ENCODE measurements around the gene PCDH15.

Gene PCDH15

GRCh38 chr10:53836638-53837037 is 964.4 kb downstream of the PCDH15 start:
- DNase-seq, result no peak

DNA sequence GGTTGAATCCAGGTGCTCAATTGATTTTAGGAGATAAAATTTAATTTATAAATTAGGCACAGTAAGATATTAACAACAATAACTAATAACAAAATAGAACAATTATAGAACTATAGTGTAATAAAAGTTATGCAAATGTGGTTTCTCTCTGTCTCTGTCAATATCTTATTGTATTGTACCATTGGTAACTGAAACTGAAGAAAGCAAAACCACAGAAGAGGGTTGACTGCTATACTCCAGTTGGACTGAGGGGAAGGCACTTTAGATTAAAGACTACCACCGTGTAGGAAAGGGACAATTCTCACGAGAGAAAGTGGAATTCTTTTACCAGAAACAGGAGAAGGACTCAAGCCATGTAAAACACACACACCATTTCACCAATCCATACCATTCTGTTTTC is 967.1 kb downstream of the PCDH15 start:
- DNase-seq, result no peak

DNA sequence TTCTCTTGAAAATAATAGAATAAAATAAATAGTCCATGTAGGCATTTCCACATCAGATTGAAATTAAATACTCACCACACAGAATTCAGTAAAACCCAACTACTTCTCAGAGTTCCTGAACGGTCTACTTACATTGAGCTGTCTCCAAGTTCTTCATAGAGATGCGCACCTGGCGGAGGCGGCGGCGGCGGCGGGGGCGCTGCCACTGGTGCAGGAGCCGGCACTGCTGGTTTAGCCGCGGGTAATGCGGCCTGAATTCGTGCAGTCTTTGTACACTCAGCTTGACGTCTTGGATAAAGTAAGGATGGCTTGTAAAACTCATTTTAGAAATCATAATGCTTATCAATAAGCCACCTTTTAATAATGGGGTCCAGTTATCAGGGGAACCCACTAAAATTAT is 973.8 kb downstream of the PCDH15 start:
- no peak for DNase-seq

DNA sequence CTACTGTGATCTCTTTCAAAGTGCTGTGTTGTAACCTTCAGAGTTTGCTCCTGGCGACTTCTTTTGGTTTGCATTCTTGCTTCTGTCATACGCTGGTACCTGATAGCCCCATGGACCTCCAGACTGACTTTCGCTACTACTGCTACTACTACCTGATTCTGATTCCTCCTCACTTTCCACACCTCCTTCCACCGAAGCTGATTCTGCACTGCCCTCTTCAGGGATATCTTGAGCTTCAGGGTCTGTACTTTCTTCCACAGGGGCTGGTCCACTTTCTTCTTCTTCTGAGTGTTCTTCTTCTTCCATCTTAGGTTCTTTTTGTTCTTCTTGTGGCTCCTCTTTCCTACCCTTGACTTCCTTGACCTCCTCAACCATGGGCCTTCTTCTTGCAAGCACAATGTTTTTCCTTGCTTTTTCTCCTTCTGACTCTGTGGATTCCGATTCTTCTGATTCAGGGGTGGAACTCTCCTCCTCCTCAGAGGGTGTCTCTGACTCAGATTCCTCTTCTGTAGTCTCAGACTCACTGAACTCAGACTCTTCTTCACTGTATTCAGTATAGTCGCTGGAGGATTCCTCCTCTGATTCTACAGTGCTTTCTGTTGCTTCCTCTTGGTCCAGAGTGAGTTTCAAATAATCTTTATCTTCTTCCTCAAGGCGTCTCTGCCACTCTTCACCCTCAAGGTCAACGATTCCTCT is 992.2 kb downstream of the PCDH15 start:
- no peak for DNase-seq

- DNase-seq, result no peak
Measured at GRCh38 chr10:53786236-53786900, 1014.7 kb downstream of the PCDH15 start.

DNA sequence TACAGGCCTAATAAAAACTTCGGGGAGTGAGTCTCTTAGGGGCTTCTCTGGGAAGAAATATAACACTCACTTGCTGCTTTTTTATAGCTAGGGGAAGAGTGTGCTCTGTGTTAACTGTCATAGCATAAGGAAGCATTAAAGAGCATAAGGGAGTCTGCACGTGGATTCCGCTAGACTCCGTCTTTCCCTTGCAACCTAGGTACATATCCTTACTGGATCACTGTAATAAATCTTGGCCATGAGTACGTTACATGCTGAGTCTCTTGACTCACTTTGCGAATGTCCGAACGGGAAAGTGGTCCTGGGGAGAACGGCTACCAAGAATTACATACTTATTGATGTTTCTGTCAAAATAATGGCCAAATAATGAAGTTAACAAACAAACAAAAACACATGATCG is 1029.3 kb downstream of the PCDH15 start:
- DNase-seq, result no peak

DNA sequence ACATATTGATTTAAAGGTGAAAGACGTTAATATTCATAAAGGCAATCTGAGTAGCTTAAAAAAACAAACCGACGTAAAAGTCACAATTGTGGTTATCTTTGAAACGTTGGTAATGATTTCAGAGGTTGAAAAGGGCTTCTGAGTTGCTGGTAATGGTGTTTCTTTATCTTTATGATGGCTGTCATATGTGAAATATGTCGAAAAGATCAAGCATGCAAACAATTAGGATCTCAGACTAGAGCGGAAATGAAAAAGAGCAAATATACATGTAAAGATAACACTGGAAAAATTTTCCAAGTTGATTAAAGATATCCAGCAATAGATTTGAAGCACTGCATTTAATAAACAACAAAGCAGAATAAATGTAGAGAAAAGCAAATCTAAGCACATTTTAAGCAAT is 1030.1 kb downstream of the PCDH15 start:
- DNase-seq, result no peak

- DNase-seq, result no peak
Measured at GRCh38 chr10:53765311-53765710, 1035.7 kb downstream of the PCDH15 start.

- DNase-seq, result no peak
Measured at GRCh38 chr10:53754596-53755250, 1046.3 kb downstream of the PCDH15 start.
